HL-60 (cell line): ENCODE results near the gene MARCHF5.
A peak's percentile ranks its signal among the peaks of the same experiment; 100 is the strongest.

Experiments used
- DNase-seq, 2 experiments: peaks; one replicate each; pipeline ENCODE4 v3.0.0-alpha.2; 2010 to 2020; ENCODE audit warnings: low read depth in 1 of 2, low spot score in 1 of 2
- H3K27ac ChIP-seq: fragments of 250-450 bp; sonication (Bioruptor Pico); replicated peaks from 2 replicates; pipeline ENCODE4 v1.5.1; 2020; ENCODE audit warnings: mild to moderate bottlenecking, moderate library complexity
- H3K27me3 ChIP-seq: fragments of 250-450 bp; sonication (Bioruptor Pico); 2 replicates; pipeline ENCODE4 v1.5.1; 2021; ENCODE audit warnings: mild to moderate bottlenecking, moderate library complexity; ENCODE audit not compliant: insufficient read depth, poor library complexity, severe bottlenecking
- H3K4me3 ChIP-seq: replicated peaks from 2 replicates; pipeline ENCODE4 v1.5.1; 2011; ENCODE audit warnings: mild to moderate bottlenecking, control low read depth, low read length; ENCODE audit not compliant: insufficient read depth
- GABPA ChIP-seq: IDR thresholded peaks from 2 replicates; pipeline ENCODE4 v1.6.1; 2012; ENCODE audit warnings: low read depth
- POLR2AphosphoS5 ChIP-seq: IDR thresholded peaks from 2 replicates; pipeline ENCODE4 v1.6.1; 2012; ENCODE audit warnings: low read depth
- SPI1 ChIP-seq: IDR thresholded peaks from 2 replicates; pipeline ENCODE4 v1.6.1; 2012; ENCODE audit warnings: low read depth, mild to moderate bottlenecking, borderline replicate concordance
- TF ChIP-seq, protein P1 (sequence below): IDR thresholded peaks from 2 replicates; pipeline ENCODE4 v1.6.1; 2012; ENCODE audit warnings: low read depth; ENCODE audit not compliant: insufficient replicate concordance
- TF ChIP-seq, protein P2 (sequence below): IDR thresholded peaks from one replicate; pipeline ENCODE4 v1.5.1; 2011; ENCODE audit warnings: low read length, control low read depth, inconsistent platforms; ENCODE audit not compliant: insufficient read depth

The MARCHF5 gene

DNA sequence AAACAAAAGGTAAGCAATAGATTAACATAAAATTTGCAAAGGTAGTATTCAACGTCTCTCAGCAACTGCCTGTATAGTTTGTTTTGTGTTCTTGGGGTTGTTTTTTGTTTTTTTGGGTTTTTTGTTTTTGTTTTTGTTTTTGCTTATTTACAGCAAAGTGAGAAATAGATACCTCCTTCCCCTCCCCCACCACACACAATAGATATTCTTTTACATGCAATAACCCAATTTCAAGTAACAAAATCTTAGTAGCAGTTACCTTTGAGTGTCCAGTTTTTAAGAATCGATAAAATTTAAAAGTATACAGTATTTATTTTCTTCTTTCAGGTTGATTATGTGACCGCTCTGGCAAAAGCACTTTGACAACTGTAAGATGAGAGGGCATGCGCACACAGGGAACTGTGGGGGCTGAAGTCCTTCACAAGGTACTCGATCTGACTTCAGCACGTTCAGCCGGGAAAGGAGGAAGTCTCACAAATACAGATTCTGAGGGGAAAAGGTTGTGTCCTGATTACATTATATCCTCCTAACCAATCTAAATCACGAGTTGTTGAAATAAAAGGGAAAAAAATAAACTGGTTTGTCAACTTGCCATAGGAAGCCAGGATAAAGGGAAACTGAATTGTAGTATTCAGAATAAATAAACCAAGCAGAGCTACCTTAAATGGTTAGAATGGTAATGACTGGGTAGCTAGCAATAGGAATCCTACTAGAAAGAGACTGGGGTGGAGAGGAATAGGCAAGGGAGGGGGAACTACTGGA is 47.9 kb upstream of the MARCHF5 start:
- peak; percentile 45 to 81 for DNase-seq
- H3K27me3 ChIP-seq: no peaks in the 10 kb centered on the region
- peak overlapping the region; percentile 35 for H3K4me3 ChIP-seq
- peak; percentile 85; the same call in 1 of the 2 replicates for TF ChIP-seq SPI1
- TF ChIP-seq, protein P1, sequence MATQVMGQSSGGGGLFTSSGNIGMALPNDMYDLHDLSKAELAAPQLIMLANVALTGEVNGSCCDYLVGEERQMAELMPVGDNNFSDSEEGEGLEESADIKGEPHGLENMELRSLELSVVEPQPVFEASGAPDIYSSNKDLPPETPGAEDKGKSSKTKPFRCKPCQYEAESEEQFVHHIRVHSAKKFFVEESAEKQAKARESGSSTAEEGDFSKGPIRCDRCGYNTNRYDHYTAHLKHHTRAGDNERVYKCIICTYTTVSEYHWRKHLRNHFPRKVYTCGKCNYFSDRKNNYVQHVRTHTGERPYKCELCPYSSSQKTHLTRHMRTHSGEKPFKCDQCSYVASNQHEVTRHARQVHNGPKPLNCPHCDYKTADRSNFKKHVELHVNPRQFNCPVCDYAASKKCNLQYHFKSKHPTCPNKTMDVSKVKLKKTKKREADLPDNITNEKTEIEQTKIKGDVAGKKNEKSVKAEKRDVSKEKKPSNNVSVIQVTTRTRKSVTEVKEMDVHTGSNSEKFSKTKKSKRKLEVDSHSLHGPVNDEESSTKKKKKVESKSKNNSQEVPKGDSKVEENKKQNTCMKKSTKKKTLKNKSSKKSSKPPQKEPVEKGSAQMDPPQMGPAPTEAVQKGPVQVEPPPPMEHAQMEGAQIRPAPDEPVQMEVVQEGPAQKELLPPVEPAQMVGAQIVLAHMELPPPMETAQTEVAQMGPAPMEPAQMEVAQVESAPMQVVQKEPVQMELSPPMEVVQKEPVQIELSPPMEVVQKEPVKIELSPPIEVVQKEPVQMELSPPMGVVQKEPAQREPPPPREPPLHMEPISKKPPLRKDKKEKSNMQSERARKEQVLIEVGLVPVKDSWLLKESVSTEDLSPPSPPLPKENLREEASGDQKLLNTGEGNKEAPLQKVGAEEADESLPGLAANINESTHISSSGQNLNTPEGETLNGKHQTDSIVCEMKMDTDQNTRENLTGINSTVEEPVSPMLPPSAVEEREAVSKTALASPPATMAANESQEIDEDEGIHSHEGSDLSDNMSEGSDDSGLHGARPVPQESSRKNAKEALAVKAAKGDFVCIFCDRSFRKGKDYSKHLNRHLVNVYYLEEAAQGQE: no peak
- H3K27ac ChIP-seq: peak overlapping the region; percentile 50

DNA sequence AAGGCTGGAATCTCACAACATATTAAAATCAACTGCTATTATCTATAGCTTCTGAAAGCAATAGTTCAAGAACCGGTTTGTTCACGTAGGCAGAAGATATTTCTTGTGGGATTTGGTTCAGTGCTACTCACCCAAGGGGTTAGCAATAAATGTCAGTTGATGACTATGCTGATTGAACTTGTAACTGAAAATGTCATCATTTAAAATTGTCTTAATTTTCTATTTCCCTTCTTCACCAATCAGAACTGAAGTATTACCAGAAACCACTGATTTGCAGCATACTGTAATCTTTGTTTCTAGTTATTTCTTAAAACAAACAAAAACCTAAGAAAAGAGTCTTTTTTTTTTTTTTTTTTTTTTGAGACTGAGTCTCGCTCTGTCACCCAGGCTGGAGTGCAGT is 46.2 kb upstream of the MARCHF5 start:
- Histone ChIP-seq H3K27ac (no peak overlapping the region), H3K4me3 (no peak overlapping the region), H3K27me3 (no peaks in the 10 kb centered on the region)
- DNase-seq: no peak
- TF ChIP-seq POLR2AphosphoS5 (no peak), GABPA (no peak), SPI1 (no peak)
- TF ChIP-seq, protein P1: no peak
- TF ChIP-seq, protein P2, sequence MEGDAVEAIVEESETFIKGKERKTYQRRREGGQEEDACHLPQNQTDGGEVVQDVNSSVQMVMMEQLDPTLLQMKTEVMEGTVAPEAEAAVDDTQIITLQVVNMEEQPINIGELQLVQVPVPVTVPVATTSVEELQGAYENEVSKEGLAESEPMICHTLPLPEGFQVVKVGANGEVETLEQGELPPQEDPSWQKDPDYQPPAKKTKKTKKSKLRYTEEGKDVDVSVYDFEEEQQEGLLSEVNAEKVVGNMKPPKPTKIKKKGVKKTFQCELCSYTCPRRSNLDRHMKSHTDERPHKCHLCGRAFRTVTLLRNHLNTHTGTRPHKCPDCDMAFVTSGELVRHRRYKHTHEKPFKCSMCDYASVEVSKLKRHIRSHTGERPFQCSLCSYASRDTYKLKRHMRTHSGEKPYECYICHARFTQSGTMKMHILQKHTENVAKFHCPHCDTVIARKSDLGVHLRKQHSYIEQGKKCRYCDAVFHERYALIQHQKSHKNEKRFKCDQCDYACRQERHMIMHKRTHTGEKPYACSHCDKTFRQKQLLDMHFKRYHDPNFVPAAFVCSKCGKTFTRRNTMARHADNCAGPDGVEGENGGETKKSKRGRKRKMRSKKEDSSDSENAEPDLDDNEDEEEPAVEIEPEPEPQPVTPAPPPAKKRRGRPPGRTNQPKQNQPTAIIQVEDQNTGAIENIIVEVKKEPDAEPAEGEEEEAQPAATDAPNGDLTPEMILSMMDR: no peak

DNA sequence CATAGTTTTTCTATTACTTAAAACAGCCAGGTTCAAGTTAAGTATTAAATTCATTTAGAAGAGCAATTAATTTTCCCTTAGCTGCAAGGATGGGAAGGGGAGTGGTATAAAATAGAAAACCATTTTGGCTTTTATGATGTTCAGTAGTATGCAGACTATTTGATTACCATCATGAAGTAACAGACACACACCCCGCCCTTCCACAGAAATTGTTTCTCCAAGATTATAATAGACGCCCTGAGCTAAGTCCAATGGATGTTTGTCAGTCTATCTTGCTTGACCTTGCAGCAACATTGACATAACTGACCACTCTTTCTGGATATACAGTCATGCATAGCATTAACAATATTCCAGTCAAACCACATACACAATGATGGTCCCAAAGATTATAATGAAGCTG is 42.4 kb upstream of the MARCHF5 start:
- no peaks in the 10 kb centered on the region for H3K27me3 ChIP-seq
- DNase-seq: no peak
- H3K4me3 ChIP-seq: no peak overlapping the region
- H3K27ac ChIP-seq: no peak overlapping the region
- no peak for TF ChIP-seq POLR2AphosphoS5

DNA sequence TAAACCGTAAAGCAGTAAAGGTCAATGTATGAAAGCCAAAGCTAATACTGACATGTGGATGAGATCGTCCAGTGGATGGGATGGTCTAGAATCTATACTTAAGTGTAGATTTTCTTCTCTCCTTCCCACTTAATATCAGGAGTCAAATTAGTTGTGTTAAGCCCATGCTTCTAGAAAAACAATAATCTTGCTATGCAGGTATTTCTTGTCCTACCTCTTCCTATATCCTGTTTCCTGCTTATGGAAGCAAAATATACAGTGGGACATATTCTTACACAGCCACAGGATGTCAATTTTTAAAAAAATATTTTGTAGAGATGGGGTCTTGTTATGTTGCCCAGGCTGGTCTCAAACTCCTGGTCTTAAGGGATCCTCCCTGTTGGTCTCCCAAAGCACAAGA is 27.6 kb upstream of the MARCHF5 start:
- TF ChIP-seq POLR2AphosphoS5: no peak
- TF ChIP-seq, protein P1: no peak
- TF ChIP-seq, protein P2: no peak
- TF ChIP-seq GABPA: no peak
- Histone ChIP-seq H3K27ac (no peak overlapping the region), H3K4me3 (no peak overlapping the region), H3K27me3 (no peaks in the 10 kb centered on the region)
- no peak for DNase-seq
